GM04503 (cell line): ENCODE results near the gene PF4V1.

Experiments used
- DNase-seq: peaks from one replicate; pipeline ENCODE4 v3.0.0-alpha.2; 2012; ENCODE audit warnings: low read depth

The PF4V1 gene, protein sequence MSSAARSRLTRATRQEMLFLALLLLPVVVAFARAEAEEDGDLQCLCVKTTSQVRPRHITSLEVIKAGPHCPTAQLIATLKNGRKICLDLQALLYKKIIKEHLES

DNA sequence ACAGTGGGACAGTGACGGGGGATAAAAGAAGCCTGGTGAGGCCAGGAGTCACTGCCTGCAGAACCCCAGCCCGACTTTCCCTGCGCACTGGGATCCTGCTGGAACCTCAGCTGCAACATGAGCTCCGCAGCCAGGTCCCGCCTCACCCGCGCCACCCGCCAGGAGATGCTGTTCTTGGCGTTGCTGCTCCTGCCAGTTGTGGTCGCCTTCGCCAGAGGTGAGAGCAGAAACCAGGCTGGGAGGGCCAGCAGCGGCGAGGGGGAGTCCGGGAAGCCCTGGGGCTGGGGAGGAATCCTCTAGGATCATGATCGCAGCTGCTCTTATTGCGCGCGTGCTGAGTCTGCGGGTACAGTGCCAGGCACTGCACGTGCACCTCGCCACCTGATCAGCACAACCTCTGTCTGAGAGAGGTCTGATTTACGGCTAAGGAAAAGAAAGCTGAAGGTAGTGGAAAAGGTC is at the start of gene PF4V1:
TSS of gene PF4V1 (plus strand) at position 51 of the 459 bp plus-strand sequence. CDS start at position 118, 67 bp downstream.
- DNase-seq = no peak

DNA sequence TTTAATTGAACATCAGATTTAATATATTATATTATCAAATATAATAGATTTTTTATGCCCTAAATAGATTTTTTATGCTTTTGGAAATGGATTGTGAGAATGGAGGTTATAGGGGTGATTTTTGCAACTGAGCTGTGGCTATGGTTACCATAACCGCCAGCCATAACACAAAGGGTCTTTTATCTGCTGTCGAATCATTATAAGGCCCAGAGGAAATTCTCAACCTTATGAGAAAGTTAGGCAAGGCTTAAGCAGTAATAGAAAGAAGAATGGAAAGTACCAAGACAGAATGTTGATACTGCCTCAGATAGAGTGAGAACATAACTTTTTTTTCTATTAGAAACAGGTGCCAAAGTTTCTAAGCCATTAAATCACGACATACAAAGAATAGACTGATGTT is 42.9 kb upstream of the PF4V1 start:
- DNase-seq = no peak

DNA sequence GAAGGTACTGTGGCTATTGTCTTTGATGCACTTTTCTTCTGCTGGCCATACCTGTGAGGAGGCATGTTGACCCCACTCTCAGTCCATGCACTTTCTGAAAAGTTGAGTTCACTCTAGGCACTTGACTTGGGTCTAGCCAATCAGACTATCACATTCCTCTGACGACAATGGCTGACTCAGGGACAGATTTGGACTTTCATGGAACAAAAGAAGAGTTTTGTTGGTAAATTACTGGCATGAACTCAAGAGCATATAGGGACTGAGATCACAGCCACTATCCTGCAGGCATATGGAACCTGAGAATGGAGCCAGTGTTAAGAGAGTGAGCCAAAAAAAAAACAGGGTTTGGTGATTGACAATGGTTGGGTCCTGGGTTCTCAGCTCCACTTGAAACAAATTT is 41.3 kb upstream of the PF4V1 start:
- no peak for DNase-seq

DNA sequence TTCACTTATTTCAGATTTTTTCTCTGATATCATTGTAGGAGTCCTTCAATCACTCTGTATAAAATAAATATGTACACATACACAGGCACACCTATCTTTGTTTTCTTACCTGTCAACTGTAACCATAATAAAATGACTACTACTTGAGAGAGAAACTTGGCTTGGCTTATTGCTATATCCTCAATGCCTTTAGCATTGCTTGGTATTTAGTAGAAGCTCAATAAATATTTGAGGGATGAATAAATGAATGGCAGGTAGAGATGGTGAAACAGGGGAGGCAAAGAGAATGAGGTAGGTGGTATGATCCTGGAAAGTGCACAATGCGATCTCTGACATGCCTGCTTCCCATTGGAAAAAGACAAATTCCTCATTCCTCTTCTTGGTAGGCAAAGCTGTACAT is 38.4 kb upstream of the PF4V1 start:
- no peak for DNase-seq

DNA sequence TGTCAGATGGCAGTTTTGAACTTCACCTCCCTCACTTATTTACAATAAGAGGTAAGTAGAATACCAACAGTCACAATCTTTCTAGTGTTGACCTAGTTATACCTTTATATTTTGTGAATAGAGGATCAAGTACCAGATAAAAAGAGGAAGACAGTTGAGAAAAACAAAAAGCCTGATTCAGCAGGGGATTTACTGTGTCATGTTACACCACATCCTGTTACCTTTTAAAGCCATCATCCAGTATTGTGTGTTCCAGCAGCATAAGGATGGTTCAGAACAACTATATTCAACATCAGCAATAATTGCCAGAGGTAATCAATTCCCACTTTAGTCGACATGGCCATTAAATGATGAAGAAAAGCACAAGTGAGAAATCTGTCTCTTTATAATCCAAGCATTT is 38.0 kb upstream of the PF4V1 start:
- no peak for DNase-seq

DNA sequence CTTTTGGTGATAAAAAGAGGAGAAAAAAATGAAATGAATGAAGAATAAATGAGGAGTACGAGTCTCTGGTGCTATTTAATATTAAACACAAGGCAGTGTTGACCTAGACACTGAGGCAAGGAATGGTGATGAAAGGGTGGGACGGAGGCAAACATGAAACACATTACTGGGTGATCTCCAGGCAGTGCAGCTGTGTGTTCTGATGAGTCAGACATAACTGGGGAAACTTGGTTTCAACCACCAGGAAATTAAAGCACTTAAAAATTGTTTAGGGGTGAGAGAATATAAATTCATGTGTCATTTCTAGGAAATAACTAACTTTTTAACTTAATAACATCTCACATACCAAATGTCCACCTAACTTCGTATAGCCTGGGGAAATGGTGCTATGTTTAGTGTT is 36.3 kb upstream of the PF4V1 start:
- peak; percentile 31 for DNase-seq

DNA sequence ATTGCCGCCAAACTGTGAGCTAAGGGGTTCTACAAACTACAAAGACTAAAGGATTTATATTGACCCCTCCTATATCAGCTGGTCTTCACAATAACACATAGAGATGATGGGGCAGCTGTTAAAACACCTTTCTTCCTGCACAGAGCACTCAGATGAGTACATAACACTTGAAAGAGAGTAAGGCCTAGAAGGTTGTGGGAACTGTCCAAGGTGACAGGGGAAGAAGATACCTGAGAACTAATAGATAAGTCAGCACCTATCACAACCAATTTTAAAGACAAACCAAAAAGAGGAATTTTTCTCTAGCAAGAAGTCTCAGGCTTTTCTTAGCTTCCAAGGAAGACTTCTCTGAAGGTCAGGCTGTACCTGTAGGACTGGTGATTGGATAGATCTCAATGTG is 35.8 kb upstream of the PF4V1 start:
- DNase-seq = no peak

DNA sequence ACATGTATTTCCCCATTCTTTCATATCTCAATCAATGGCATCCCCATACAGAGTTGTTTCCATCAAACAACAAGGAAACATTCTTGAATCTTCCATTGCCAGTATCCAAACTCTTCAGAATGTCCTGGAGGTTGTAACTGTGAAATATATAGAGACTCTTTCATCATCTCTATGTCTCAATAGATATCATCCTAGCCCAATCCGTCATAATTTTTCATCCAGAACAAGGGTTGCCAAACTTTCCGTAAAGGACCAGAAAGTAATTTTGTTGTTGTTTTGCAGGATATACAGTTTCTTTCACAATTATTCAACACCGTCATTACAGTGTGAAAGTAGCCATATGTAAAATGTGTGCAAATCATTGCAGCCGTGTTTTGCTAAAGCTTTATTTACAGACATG is 31.8 kb upstream of the PF4V1 start:
- no peak for DNase-seq

DNA sequence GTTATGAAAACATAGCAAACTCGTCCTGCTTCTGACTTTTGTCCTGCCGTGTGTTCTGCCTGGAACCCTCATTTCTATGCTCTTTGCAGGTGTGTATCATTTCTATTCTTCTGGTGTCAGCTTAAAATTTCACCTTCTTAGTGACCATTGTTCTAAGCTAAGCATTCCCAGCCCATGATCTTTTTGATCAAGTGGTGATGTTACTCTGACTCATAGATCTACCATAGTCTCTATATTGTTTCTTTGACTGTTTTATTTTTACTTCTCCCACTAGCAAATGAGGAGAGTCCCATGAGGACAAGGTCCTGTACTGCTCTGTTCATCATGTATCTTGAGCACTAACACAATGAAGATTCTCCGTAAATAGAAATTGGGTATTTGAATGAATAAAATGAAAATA is 30.7 kb upstream of the PF4V1 start:
- no peak for DNase-seq

DNA sequence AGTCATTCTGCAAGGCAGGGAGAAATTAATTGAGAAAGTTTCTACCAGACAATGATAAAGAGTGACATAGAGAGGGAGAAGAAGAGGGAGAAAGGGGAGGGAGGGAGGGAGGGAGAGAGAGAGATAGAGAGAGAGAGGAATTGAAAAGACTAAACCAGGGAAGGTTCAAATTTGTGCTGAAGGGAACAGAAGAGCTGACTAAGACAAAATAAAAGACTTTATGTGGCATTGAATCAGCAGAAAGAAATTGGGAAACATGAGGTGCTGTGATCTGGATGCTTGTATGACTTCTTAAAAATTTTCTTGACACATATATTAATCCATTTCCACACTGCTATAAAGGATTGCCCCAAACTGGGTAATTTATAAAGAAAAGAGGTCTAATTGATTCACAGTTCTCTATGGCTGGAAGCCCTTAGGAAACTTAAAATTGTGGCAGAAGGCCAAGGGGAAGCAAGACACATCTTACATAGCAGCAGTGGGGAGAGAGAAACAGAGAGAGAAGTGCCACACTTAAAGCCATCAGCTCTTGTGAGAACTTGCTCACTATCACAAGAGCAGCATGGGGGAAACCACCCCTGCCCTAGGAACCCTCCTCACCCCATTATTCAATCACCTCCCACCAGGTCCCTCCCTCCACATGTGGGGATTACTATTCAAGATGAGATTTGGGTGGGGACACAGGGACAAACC is 30.1 kb upstream of the PF4V1 start:
- no peak for DNase-seq

DNA sequence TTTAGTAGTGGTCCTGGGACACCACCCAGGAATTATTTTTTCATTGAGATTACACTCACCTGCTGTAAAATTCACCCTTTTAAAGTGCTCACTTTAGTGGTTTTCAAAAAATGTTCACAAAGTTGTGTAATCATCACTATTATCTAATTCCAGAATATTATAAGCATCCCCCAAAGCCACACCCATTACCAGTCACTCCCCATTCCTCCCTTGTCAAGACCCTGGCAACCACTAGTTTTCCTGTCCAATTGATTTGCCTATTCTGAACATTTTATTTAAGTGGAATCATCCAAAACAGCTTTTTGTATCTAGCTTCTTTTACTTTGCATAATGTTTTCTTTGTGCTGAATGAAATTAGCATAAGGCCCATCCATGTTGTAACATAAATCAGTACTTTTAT is 29.3 kb upstream of the PF4V1 start:
- DNase-seq = no peak

DNA sequence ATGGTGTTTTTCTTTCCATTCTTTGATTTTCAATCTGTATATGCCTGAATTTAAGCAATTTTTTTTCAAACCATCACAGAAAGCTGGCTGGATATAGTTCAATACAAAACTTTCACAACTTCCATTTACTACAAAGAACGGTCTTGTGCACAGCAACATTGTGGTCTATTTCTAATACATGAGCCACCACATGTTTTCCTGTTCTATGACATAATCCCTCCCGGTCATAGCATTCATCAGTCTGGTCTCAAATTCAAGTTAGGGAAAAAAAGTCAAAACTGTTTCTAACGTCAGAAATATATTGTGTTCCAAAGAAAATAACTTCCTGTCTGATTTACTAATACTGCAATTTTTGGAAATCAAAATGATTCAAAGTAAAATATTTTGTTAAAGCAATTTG is 24.1 kb upstream of the PF4V1 start:
- DNase-seq = no peak

DNA sequence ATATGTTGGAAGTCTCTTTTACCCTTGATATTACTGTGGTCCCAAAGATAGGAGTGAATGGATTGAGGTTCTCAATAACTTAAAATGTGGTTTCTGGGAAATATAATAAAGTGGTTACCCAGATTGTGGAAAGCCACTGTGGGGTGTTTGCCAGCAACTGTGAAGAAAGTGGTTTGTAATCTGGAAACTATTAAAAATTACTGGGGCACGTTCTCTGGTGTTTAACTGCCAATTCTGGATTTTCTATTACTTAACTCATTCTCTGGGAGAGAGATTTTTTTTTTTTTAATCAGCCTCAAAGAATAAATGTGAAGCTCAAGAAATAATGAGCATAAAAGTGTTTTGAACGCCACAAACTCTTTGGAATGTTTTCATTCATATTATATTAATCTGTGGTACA is 21.5 kb upstream of the PF4V1 start:
- DNase-seq = peak; percentile 27

DNA sequence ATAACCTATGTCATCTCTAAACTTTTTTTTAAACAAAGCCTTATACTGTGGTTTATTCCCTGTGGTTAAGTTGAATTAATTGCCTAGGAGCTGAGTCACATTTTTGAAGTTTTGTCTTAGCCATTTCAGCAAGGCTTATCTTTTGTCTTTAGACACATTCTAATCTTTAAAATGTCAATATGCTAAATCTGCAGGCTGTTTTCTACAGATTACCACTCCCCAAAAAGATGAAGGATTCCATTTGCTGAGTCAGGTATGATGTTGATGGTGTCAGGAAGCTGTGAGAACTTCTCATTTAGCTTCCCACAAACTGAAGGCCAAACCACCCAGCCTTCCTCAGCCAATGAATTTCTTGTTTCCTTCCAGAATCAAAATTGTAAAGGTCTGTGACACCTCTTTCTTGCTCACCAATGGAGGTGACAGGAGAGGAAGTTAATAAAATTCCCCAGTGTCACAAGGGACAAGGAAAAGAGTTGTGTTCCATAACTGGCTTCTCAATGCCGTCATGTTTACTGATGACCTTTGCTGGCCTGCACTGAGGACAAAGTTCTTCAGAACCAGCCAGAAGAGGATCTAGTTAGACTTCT is 20.4 kb upstream of the PF4V1 start:
- DNase-seq = peak; percentile 18

DNA sequence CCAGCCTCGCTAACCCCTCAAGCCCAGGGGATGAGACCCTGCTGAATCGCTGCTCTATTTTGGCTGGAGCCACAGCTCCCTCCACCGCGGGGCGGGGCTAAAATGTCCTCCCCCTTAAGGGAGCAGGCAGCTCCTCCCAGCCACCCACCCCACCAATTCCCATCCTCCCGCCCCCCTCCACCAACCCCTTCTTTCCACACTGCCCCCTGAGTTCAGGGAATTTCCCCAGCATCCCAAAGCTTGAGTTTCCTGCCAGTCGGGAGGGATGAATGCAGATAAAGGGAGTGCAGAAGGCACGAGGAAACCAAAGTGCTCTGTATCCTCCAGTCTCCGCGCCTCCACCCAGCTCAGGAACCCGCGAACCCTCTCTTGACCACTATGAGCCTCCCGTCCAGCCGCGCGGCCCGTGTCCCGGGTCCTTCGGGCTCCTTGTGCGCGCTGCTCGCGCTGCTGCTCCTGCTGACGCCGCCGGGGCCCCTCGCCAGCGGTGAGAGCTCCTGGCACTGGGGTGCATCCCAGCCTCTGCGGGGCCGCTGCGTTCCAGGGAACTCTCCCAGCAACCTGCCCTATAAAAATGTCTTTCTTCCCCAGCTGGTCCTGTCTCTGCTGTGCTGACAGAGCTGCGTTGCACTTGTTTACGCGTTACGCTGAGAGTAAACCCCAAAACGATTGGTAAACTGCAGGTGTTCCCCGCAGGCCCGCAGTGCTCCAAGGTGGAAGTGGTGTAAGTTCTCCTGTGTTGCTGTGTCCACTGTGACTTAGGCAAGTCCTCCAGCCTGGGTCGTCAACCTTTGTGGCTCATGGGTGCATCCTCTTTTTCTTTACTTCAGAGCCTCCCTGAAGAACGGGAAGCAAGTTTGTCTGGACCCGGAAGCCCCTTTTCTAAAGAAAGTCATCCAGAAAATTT is 16.5 kb upstream of the PF4V1 start, which contains the start of gene CXCL6:
TSS of gene CXCL6 (plus strand) at position 306 of the 907 bp plus-strand sequence. CDS start at position 379, 73 bp downstream.
- DNase-seq = no peak

DNA sequence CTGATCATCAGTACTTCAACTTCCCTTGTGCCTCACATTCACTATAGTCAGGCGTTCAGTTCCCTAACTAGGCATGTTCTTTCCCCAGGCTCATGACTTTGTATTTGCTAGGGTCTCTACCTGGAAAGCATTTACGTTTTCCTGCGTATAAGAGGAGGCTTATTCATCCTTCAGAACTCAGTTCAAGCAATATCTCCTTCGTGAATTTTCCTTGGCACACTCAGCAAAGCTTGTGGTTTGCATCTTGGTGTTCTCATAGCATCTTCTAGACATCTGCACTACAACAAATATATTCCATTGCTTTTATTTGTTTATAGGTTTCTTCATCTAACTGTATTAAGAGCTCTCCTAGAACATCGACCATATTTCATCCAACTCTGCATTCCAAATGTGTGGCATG is 14.0 kb upstream of the PF4V1 start:
- DNase-seq = no peak

DNA sequence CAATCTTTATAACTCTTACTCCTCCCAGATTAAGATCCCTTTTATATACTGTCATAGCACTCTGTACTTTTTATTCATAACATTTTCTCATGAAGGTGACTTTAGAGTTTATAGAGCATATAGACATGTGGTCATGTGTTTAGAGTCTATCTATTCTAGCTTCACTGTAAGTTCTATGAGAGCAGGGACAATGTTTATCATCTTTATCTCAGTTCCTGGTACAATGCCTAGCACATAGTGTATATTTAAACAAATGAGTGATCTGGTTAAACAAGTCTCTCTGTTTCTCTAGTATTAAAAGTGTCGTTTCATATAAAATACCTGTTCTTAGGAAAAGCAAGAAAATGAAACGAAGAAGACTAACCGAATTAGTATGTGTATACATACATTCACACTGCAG is 13.4 kb upstream of the PF4V1 start:
- no peak for DNase-seq

DNA sequence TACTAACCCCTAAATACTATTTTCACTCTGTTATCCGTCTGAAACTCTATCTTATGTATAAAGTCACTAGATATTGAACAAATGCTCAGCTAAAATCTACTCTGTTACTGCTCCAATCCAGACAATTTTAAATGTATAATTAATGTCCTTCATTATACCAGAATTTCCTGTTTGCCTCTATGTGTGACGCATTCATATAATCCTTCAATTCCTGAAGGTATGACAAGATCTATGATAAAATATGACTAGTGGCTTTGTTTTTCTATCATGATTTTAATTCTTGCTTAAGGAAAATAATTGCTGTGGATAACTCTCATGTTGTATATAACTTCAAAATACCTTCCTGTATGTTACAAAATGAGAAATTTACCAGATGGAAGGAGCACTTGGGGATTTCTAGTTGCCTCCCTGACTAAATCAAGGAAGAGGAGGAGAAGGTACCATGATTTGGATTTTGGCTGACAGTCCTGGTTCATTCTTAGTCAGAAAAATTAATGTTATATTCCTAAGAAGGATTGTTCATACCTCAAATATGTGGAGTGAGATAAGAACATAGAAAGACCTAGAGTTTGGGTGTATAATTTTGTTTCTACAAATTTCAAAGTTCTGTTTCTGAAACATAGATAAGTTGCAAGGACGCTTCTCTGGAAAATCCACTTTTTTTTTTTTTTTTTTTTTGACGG is 11.7 kb upstream of the PF4V1 start:
- DNase-seq = no peak

DNA sequence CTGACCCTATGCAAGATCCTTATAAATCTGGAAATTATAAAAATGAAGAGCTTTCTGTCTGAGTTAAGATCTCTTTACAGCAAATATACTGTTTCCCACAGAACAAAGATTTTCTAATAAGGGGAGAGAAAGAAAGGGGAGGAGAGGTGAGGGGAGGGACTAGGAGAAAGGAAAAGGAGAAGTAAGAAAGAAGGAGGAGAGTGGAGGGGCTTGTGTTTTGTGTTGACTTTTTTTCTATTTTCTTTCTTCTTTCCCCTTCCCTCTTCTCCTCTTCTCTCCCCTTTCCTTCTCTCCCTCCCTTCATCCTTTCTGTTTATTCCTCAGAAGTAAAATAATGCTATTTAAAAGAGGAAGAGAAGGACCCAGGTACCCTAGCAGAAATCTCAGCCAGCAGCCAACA is 10.4 kb upstream of the PF4V1 start:
- no peak for DNase-seq

DNA sequence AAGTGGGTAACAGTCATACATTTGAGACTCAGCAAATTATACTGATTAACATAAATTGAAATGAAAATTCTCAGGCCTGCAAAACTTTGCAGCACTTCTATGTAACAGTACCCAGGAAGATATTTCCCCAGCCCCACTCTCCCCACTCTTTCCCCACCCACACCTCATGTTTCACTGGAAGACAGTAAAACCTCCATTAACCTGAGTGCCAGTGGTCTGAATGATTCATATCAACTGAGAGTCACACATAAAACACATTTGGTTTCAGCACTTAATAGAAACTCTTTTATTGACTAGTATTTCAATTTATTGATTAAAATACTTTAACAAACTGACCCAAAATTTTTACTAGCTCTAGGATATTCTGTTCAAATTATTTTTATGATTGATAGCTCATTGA is 9.7 kb upstream of the PF4V1 start:
- no peak for DNase-seq

DNA sequence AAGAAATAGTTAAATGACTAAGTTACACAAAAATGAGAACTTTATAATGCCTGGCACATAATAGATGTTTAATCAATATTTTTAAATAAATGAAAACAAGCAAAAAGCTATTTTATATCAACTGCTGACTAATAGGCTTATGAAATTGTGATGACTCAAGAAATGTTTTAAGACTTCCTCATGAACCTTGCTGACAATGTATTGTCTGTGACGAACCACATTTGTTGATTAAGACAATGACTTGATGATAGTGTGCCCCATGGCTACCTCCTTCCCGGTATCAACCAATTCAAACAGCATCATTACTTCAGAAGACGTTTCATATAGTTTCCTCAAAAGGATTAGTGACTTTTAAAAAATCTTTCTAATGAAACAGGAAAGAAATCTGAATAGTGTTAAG is 8.8 kb upstream of the PF4V1 start:
- DNase-seq = peak; percentile 37

DNA sequence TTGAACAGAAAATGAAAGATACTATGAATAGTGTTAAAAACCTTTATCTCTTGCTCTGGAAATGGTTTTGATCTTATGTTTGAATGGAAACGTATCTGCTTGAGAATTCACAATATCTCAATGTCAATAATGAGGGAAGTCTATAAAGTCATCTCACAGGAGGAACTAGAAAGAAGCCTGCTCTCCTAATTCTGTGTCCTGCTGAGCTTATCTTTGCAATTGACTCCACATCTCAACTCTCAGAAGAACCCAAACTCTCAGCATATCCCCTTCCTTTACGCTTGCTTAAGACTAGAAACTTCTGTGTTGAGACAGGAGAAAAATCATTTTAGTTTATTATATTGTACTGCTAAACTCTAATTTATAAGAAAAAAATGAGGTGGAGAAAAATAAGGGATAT is 8.3 kb upstream of the PF4V1 start:
- DNase-seq = no peak
